WTC11 (cell line): ENCODE data around the gene SEC61A2.

Experiments used
- CREM ChIP-seq: sonication (generic); formaldehyde crosslinking; IDR thresholded peaks from 2 replicates; pipeline ENCODE4 v1.8.1; 2022; ENCODE audit warnings: mild to moderate bottlenecking, missing genetic modification reagents, moderate library complexity
- FOXP1 ChIP-seq: sonication (generic); formaldehyde crosslinking; IDR thresholded peaks from 2 replicates; pipeline ENCODE4 v1.8.0; 2022; ENCODE audit warnings: missing genetic modification reagents, mild to moderate bottlenecking, moderate library complexity, borderline replicate concordance
- IRF2 ChIP-seq: sonication (generic); formaldehyde crosslinking; IDR thresholded peaks from 2 replicates; pipeline ENCODE4 v1.8.0; 2022; ENCODE audit warnings: low read depth, missing genetic modification reagents, borderline replicate concordance
- JUN ChIP-seq: sonication (generic); formaldehyde crosslinking; IDR thresholded peaks from 2 replicates; pipeline ENCODE4 v1.8.0; 2023; ENCODE audit warnings: mild to moderate bottlenecking, missing genetic modification reagents
- KAT7 ChIP-seq: sonication (generic); formaldehyde crosslinking; IDR thresholded peaks from 2 replicates; pipeline ENCODE4 v1.8.1; 2023; ENCODE audit warnings: missing genetic modification reagents, mild to moderate bottlenecking, borderline replicate concordance
- MXD4 ChIP-seq: fragments of 250-450 bp; sonication (Bioruptor Pico); IDR thresholded peaks from 2 replicates; pipeline ENCODE4 v1.8.0; 2021; ENCODE audit warnings: mild to moderate bottlenecking, moderate library complexity, borderline replicate concordance
- RORB ChIP-seq: fragments of 250-450 bp; sonication (Bioruptor Pico); IDR thresholded peaks from 2 replicates; pipeline ENCODE4 v1.9.0; 2021; ENCODE audit warnings: mild to moderate bottlenecking
- TP53 ChIP-seq: sonication (generic); formaldehyde crosslinking; IDR thresholded peaks from 2 replicates; pipeline ENCODE4 v1.8.1; 2023; ENCODE audit warnings: mild to moderate bottlenecking, missing genetic modification reagents
- TF ChIP-seq, protein P1 (sequence below): fragments of 200-600 bp; IDR thresholded peaks from 2 replicates; pipeline ENCODE4 v1.8.0; 2022; ENCODE audit warnings: antibody characterized with exemption

- TF ChIP-seq, protein P1, sequence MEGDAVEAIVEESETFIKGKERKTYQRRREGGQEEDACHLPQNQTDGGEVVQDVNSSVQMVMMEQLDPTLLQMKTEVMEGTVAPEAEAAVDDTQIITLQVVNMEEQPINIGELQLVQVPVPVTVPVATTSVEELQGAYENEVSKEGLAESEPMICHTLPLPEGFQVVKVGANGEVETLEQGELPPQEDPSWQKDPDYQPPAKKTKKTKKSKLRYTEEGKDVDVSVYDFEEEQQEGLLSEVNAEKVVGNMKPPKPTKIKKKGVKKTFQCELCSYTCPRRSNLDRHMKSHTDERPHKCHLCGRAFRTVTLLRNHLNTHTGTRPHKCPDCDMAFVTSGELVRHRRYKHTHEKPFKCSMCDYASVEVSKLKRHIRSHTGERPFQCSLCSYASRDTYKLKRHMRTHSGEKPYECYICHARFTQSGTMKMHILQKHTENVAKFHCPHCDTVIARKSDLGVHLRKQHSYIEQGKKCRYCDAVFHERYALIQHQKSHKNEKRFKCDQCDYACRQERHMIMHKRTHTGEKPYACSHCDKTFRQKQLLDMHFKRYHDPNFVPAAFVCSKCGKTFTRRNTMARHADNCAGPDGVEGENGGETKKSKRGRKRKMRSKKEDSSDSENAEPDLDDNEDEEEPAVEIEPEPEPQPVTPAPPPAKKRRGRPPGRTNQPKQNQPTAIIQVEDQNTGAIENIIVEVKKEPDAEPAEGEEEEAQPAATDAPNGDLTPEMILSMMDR: no peak
- TF ChIP-seq KAT7 (CRISPR knock-in tag) (no peak), JUN (CRISPR knock-in tag) (no peak), FOXP1 (CRISPR knock-in tag) (no peak), CREM (CRISPR knock-in tag) (no peak), TP53 (CRISPR knock-in tag) (no peak), IRF2 (CRISPR knock-in tag) (no peak), RORB (CRISPR knock-in tag) (no peak), MXD4 (CRISPR knock-in tag) (no peak)
Measured at GRCh38 chr10:12164085-12164484, 34.6 kb downstream of the SEC61A2 start.
